ENCODE data around the gene RPS29.
"Not testable (repeated sequence)": the region's sequence is repeated elsewhere in the genome, so short reads cannot be mapped to it uniquely, and the experiment has no call there.

RPS29 gene

GRCh38 chr14:49594347-49595091, 8.3 kb upstream of the RPS29 start:
- no peak for FAIRE-seq

- FAIRE-seq, result no peak
Measured at GRCh38 chr14:49593016-49593415, 6.8 kb upstream of the RPS29 start.

GRCh38 chr14:49589387-49589786, 3.2 kb upstream of the RPS29 start:
- FAIRE-seq, result no peak

GRCh38 chr14:49586673-49587460, 687 bp upstream of the RPS29 start:
- peak; percentile 97 for FAIRE-seq

GRCh38 chr14:49584981-49585640, 1.1 kb downstream of the RPS29 start:
- FAIRE-seq, result not testable (repeated sequence)

- FAIRE-seq, result no peak
Measured at GRCh38 chr14:49584058-49584457, 2.1 kb downstream of the RPS29 start.

- FAIRE-seq, result no peak
Measured at GRCh38 chr14:49583629-49584028, 2.6 kb downstream of the RPS29 start.

- no peak for FAIRE-seq
Measured at GRCh38 chr14:49582113-49582977, 3.8 kb downstream of the RPS29 start.

- no peak for FAIRE-seq
Measured at GRCh38 chr14:49581209-49582112, 4.7 kb downstream of the RPS29 start.

- no peak for FAIRE-seq
Measured at GRCh38 chr14:49579841-49580240, 6.3 kb downstream of the RPS29 start.

GRCh38 chr14:49578141-49578540, 8.0 kb downstream of the RPS29 start:
- no peak for FAIRE-seq

- no peak for FAIRE-seq
Measured at GRCh38 chr14:49574038-49574437, 12.1 kb downstream of the RPS29 start.

- FAIRE-seq, result no peak
Measured at GRCh38 chr14:49569281-49569680, 16.9 kb downstream of the RPS29 start.

- no peak for FAIRE-seq
Measured at GRCh38 chr14:49566714-49567113, 19.5 kb downstream of the RPS29 start.

- FAIRE-seq, result no peak
Measured at GRCh38 chr14:49559979-49560768, 26.0 kb downstream of the RPS29 start.

- no peak for FAIRE-seq
Measured at GRCh38 chr14:49553892-49554291, 32.3 kb downstream of the RPS29 start.

GRCh38 chr14:49553106-49553505, 33.1 kb downstream of the RPS29 start:
- no peak for FAIRE-seq

GRCh38 chr14:49551569-49551968, 34.6 kb downstream of the RPS29 start:
- FAIRE-seq, result no peak

- FAIRE-seq, result peak; percentile 25
Measured at GRCh38 chr14:49550286-49551184, 35.6 kb downstream of the RPS29 start.

GRCh38 chr14:49549881-49550280, 36.3 kb downstream of the RPS29 start:
- FAIRE-seq, result no peak
